Measurements from ENCODE around the gene PLEKHO2.

DNA sequence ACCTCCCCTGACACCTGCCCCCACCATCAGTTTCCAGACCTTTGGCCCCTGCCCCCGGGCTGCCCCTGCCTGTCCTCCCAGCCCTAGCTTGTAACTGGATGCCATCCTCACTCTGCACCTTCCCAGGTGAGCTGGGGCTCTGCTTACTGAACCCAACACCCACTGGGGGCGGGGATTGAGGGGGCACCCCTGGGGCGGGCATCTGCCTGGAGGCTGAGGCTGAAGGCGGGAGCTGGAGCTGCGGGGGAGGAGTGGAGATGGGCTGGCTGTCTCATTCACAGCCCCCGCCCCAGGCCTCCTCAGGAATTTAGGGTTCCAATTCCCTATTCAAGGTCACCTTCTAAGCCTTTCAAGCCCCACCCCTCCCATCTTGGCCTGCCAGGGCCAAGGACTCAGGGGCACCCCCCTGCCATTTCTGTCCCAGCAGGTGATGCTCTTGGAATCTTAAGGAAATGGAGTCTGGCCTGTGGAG, 33.9 kb upstream of the PLEKHO2 start:
- no peak for TF ChIP-seq ZNF652 (CRISPR knock-in tag; IDR thresholded peaks at IDR 0.05; ENCODE audit: borderline replicate concordance, low read depth)
- TF ChIP-seq, protein P1, sequence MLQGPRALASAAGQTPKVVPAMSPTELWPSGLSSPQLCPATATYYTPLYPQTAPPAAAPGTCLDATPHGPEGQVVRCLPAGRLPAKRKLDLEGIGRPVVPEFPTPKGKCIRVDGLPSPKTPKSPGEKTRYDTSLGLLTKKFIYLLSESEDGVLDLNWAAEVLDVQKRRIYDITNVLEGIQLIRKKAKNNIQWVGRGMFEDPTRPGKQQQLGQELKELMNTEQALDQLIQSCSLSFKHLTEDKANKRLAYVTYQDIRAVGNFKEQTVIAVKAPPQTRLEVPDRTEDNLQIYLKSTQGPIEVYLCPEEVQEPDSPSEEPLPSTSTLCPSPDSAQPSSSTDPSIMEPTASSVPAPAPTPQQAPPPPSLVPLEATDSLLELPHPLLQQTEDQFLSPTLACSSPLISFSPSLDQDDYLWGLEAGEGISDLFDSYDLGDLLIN (CRISPR knock-in tag; IDR thresholded peaks at IDR 0.05; ENCODE audit: borderline replicate concordance), result no peak
- TF ChIP-seq CTCF (CRISPR knock-in tag; IDR thresholded peaks at IDR 0.05), result no peak
- TF ChIP-seq EZH2 (conservative IDR thresholded peaks at IDR 0.05; ENCODE audit: low read depth, low read length), result no peak
- TF ChIP-seq ATF2 (CRISPR knock-in tag; IDR thresholded peaks at IDR 0.05), result no peak
